H4 (cell line): ENCODE data around the gene CNTN4. TPM values are rescaled to one million over a fixed set of nuclear protein-coding genes. Genes with fewer than 3 reads are reported as not detected.
A peak's percentile ranks its signal among the peaks of the same experiment; 100 is the strongest.

Source experiments
- DNase-seq: peaks from one replicate; pipeline ENCODE4 v3.0.0-alpha.2; 2015; ENCODE audit warnings: low spot score
- total RNA-seq: library from RNA; depleted of rRNA; stranded (reverse); fragments of >200 nt; shearing (Covaris generic); gene quantifications from 2 replicates; pipeline ENCODE4 v1.2.3, GENCODE V29; 2014

CNTN4 gene
- total RNA-seq, 1 experiment from 2014 or later, result 2.3 TPM

DNA sequence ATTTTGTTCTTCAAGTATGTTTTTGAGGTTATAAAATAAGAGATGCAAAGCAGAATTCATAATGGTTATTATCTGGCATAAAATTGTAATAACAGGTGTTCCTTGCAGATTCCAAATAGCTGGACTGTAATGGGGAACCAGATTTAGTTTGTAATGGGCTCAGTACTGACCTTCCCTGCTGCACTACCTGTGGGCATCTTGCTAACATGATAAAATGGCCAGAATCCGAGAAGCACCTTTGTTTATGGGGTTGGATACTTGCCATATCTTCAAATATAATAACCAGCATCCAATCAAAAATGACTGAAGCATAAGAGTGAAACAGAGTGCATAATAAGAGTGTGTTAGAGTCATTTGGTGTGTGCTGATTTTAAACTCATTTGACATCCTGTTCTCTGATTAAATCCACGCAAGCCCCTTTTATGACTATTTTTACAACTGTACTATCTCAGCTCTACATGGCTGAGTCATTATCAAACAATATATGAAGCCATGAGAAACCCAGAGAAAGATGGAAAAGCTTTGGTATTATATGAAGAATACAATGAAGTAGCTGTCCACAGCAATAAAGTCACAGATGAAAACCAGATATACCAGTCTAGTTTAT lies 292.4 kb downstream of the CNTN4 start:
- DNase-seq, result no peak

DNA sequence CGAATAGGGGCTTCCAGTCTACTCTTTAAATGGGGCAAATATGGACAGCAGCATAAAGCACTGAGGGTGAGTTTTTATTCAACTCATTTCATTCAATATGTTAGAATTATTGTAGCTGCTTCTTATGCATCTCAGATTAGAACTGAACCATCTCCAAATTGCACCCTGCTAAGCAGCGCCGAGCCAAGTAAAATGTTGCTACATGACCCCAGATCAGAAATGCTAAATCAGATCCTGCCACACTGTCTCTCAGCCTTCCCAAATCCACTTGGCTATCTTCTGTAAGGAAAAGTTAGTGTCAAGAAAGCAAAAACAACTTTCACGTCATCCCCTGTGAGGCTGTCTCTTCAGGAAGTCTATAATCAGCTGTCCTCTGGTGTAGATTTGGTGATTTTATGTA lies 293.2 kb downstream of the CNTN4 start:
- no peak for DNase-seq

DNA sequence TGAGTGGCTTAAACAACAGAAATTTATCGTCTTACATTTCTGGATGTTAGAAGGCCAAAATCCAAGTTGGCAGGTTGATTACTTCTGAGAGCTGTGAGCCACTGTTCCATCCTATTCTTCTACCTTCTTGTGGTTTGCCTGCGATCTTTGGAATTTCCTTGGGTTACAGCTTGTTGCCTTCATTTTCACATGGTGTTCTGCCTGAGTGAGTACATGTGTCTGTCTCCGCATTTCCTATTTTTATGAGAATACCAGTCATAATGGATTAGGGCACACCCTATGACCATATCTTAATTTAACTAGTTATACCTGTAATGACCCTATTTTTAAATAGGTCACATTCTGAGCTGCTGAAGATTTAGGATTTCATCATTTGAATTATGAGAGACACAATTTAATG lies 294.3 kb downstream of the CNTN4 start:
- DNase-seq, result peak; percentile 23

GRCh38 chr3:2415083-2415482 lies 316.4 kb downstream of the CNTN4 start:
- no peak for DNase-seq

GRCh38 chr3:2420919-2421318 lies 322.3 kb downstream of the CNTN4 start:
- DNase-seq, result no peak

GRCh38 chr3:2423143-2423542 lies 324.5 kb downstream of the CNTN4 start:
- no peak for DNase-seq

DNA sequence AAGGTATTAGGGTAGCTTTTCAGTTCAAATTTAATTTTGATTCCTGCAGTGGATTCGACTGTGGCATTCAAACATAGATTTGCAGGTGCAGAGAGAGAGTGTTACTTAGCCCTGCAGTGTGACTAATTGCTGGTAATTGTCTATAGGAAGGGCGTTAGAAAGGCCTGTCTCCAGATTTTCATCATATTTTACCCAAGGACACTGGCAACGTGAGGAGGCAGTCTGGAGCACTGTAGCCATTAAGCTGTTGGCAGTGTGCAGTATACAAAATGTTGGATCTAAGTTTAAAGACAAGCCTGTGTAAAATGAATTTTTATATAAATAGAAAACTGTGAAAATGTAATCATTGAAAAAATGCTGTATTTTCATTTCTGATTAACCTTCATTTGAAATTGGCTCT lies 342.9 kb downstream of the CNTN4 start:
- no peak for DNase-seq

GRCh38 chr3:2446146-2446545 lies 347.5 kb downstream of the CNTN4 start:
- no peak for DNase-seq

DNA sequence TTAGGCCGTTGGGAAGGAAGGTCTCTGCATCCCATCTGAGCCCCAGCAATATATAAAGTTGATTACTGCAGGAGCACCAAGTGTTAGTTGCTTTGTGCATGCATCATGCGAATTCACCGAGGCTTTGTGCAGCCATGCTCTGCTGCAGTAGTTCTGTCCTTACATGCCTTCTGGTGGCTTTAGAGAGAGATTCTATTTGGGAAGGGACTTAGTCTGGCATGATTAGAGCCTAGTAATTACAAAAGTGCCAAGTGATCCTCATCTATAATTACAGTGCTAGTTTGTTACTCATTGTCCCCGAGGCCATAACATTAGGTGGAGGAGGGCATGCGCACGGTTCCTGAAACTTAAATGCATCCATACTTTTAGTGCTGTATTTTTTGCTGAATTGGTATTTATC lies 353.6 kb downstream of the CNTN4 start:
- no peak for DNase-seq

- DNase-seq, result no peak
Observed at GRCh38 chr3:2454865-2455264, 356.2 kb downstream of the CNTN4 start.

DNA sequence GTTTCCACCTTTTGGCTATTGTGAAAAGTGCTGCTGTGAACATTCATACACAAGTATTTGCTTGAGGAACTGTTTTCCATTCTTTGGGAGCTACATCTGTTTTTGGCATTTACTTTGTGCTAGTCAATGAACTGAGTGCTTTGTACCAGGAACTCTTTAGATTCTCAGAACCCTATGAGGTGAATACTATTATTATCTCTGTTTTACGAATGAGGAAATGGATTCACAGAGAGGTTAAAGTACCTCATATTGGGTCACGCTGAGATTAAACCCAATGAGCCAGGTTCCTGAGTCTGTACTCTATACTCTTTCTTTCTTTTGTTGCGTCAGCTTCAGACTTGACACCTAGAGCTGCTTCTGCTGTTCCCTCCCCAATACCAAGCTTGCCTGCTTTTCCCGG lies 358.1 kb downstream of the CNTN4 start:
- no peak for DNase-seq

- no peak for DNase-seq
Observed at GRCh38 chr3:2458816-2459215, 360.1 kb downstream of the CNTN4 start.

GRCh38 chr3:2465842-2466241 lies 367.2 kb downstream of the CNTN4 start:
- no peak for DNase-seq

DNA sequence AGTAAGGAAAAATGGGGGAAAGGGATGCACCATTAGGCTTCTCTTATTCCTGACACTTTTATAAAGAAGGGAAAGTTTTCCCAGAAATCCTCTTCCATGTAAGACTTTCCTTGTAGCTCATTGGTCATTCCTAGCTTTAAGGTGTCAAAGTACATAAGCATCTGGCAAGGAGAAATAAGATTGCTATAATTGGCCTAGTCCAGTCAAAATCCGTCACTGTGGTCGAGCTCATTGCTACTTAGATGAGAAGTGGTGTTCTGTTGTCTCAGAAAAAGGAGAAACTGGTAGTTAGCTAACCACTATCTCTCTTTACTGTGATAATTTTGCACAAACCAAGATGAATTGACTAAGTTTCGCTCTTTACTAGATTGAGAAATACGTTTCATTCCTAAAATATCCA lies 370.1 kb downstream of the CNTN4 start:
- no peak for DNase-seq

DNA sequence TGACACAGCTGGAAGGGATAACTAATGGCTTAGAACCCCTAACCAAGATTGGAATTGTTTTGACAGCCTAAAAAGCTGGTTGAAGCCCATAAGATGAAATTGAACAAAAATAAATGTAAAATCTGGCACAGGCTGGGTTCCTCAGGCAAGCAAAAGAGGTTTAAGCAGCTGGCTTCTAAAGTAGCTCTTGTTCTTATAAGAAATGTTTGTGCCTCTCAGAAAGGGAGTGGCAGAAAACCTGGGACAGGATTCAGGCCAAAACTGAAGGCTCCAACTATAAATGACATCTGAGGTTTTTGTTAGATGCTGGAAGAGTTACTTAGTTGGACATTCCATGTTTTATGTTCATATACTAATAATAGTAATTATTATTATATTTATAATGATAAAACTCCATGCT lies 378.3 kb downstream of the CNTN4 start:
- DNase-seq, result no peak

DNA sequence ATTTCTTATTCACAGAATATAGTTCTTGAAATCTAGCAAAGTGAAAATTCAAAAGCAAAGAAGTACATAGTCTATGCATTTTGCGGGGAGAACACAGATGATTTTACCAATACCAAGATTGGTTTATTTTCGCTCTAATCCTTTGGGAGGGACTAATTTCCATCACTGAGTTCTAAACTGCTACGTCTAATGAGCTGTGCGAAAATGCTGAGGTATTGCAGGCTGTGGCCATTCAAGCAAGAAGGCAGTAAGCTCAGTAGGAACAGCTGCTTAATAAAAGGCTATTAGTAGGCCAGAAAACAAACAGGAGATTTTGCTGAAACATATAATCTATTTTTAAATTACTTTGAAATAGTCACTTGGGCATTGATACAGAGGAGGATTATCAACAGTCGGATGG lies 379.0 kb downstream of the CNTN4 start:
- no peak for DNase-seq

- DNase-seq, result no peak
Observed at GRCh38 chr3:2484162-2485026, 385.7 kb downstream of the CNTN4 start.

DNA sequence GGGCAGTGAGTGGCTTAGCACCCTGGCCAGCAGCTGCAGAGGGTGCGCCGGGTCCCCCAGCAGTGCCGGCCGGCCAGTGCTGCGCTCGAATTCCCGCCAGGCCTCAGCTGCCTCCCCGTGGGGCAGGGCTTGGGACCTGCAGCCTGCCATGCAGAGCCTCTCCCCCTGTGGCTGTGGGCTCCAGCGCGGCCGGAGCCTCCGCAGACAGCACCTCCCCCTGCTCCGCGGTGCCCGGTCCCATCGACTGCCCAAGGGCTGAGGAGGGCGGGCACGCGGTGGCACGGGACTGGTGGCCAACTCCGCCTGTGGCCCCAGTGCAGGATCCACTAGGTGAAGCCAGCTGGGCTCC lies 386.3 kb downstream of the CNTN4 start:
- no peak for DNase-seq

DNA sequence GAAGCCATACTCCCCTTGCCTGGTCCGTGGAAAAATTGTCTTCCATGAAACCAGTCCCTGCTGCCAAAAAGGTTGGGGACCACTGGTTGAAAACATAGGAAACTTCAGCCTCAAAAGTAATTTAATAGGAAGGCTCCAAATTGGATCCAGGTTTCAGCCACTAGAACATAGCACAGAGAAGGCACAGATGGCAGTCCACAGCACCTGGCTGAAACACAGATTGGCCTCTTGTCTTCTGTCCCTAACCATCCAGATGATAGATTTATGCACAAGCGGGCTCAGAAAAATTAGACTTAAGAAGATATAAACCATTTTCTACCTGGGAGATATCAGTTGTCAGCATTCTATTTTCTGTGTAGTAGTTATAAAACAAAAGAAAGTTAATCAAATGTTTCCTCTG lies 397.1 kb downstream of the CNTN4 start:
- no peak for DNase-seq

GRCh38 chr3:2504912-2505311 lies 406.2 kb downstream of the CNTN4 start:
- DNase-seq, result no peak

GRCh38 chr3:2506776-2507175 lies 408.1 kb downstream of the CNTN4 start:
- no peak for DNase-seq

- DNase-seq, result no peak
Observed at GRCh38 chr3:2510591-2511145, 412.0 kb downstream of the CNTN4 start.

DNA sequence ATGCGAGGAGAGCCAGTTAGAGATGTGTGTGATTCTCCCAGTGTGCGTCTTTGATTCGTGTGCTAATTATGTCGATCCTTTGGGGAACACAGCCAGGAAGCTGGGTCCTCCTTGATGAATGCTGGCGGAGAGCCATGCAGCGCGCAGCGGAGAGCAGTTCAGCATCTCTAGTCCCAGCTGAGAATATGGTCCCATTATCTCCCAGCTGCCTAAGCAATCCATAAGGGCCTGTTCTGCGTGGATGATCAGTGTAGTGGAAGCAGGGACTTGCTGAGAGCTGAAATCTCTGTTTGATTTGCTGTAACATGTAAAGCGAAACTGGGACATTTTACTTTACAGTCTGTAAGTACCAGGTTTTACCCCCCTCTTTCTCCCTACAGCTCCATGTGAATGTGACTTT lies 412.7 kb downstream of the CNTN4 start:
- DNase-seq, result peak; percentile 14
